GM12865 (cell line): ENCODE measurements around the gene SLC25A44.

Source experiments
- DNase-seq: peaks from one replicate; pipeline ENCODE4 v3.0.0; 2010; ENCODE audit warnings: low read depth
- H3K4me3 ChIP-seq: 2 replicates; pipeline ENCODE4 v1.5.1; 2011; ENCODE audit warnings: mild to moderate bottlenecking, low read depth, low read length, control low read depth
- CTCF ChIP-seq: IDR thresholded peaks from 2 replicates; pipeline ENCODE4 v1.5.1; 2011; ENCODE audit warnings: low read length, control low read depth, low read depth, inconsistent platforms; ENCODE audit not compliant: insufficient read depth; ENCODE audit errors: missing control alignments

Gene SLC25A44

GRCh38 chr1:156241311-156241811, 47.5 kb downstream of the SLC25A44 start:
- no peak for TF ChIP-seq CTCF
- DNase-seq: no peak
- no peak overlapping the region for H3K4me3 ChIP-seq

GRCh38 chr1:156241926-156242325, 48.0 kb downstream of the SLC25A44 start, which contains the start of gene BGLAP:
Gene BGLAP, plus strand, starts transcription at chr1:156242184. Its CDS starts 48 bp downstream, at chr1:156242232.
- no peak within 1 kb of the TSS for H3K4me3 ChIP-seq
- no peak for DNase-seq
- TF ChIP-seq CTCF: no peak

- no peak for DNase-seq
- no peak overlapping the region for H3K4me3 ChIP-seq
- TF ChIP-seq CTCF: no peak
Observed at GRCh38 chr1:156242738-156243137, 48.8 kb downstream of the SLC25A44 start.

- no peak overlapping the region for H3K4me3 ChIP-seq
- DNase-seq: no peak
- TF ChIP-seq CTCF: no peak
Observed at GRCh38 chr1:156244126-156244525, 50.2 kb downstream of the SLC25A44 start.

GRCh38 chr1:156244712-156245111, 50.8 kb downstream of the SLC25A44 start:
- no peak for TF ChIP-seq CTCF
- H3K4me3 ChIP-seq: peak overlapping the region; percentile 78
- no peak for DNase-seq

GRCh38 chr1:156245451-156246232, 51.7 kb downstream of the SLC25A44 start:
- no peak for TF ChIP-seq CTCF
- peak; percentile 75 for DNase-seq
- H3K4me3 ChIP-seq: peak overlapping the region; percentile 78
